GM19328 (cell line): ENCODE data around the gene LCE4A.

Experiments used
- ATAC-seq: cut with Tn5 transposase; IDR thresholded peaks from one replicate; pipeline ENCODE4 v1.9.1; 2021; ENCODE audit warnings: mild to moderate bottlenecking, moderate library complexity; ENCODE audit not compliant: unreplicated experiment

The LCE4A gene

DNA sequence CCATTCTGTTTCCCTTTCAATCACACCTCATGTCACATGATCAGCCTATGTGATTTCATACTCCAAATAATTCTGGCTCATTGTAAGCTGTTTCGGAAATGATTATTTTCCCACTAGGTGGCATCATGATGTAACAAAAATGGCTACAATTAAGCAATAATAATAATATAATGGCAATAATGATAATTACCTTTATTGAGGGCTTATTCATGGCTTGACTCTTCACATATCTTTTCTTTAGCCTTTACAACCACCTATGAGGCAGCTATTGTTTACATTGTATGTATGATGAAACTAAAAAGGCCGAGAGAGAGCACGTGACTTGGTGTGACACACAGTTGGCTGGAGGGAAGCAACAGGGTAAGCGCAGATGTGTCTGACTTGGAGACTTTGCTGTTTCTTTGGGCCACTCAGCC lies 37.3 kb downstream of the LCE4A start:
- no peak for ATAC-seq

DNA sequence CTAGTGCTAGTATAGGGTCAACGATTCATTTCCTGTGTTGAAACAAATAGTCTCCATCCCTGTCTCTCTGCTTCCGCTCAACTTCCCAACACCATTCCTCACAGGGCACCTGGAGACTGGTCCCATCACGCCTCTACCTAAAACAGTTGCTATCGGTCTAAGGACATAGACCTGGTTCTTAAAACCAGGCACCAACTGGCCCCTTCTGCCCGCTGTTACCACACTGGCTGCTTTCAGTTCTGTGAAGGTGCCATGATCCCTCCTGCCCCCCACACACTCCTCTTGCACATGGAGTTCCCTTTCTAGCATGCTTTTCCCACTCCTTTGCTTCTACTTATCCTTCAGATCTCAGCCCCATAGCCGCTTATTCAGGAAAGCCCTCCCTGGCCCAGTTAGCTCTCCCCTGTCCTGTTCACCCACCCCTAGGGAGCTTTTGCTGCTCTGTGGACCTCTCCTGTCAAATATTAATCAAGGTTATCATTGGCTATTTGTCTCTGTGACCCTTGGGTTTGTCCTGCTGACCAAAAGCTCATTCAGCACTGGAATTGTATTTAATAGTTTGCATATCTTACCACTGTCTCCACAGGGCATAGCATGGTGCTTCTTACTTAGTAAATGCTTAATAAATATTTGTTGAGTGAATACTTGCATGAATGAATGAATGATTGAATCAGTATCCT lies 37.9 kb downstream of the LCE4A start:
- no peak for ATAC-seq

DNA sequence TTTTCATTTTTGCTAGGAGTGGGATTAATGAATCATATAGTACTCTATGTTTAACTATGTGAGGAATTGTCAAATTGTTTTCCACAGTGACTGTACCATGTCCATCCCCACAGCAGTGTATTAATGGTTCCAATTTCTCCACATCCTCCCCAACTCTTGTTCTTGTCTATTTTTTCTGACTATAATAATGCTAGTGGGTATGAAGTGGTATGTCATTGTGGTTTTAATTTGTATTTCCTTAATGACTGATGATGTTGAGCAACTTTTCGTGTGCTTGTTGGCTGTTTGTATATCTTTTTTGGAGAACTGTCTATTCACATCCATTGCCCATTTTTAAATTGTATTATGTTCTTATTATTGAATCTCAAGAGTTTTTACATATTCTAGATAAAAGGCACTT lies 39.9 kb downstream of the LCE4A start:
- ATAC-seq, result no peak

DNA sequence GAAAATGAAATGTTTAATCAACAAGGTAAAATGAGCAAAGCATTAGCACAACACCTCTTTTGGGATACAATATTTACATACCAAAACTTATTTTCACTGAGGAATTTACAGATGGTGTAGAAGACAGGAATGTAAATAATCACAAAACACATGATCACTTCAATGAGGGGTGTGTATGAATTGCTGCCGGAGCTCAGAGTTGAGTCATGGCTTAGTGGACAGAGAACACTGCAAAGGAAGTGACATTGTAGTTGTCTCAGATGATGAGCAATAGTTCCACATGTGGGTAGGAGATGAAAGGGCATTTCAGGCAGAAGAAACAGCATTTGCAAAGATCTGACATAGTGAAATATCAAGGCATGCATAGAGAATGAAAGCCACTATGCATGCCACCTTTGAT lies 44.3 kb downstream of the LCE4A start:
- ATAC-seq, result no peak

DNA sequence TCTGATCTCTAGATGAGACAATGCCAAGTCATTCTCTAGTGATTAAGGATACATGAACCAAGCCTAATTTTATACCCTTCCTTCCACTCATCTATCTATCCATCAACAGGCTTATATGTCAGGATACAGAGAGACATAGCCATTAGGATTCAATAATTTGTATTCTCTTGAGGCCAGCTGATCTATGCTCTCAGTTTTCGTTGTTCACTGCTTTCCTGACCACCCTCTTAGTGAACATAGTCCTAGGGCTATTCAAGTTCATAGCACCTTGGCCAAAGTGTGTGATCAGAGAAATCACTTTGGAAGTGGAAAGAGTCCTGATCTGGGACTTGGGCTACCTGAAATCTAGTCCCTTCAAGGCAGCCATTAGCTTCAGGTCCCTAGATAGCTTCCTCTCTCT lies 45.6 kb downstream of the LCE4A start:
- ATAC-seq, result no peak

DNA sequence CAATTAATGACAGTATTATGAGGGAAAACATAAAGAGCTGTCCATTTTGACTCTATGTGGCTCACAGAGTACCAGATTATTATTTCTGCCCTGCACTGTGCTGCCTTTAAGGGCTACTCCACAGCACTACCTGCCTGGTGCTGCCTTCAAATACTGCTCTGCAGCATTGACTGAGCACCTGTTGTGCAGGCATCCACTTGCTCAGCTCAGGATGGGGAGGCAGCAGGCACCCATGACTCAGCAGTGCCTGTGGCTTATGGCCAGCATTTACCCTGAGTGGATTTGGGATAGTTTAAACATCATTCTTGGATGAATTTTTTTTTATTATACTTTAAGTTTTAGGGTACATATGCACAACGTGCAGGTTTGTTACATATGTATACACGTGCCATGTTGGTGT lies 48.9 kb downstream of the LCE4A start:
- ATAC-seq, result no peak

DNA sequence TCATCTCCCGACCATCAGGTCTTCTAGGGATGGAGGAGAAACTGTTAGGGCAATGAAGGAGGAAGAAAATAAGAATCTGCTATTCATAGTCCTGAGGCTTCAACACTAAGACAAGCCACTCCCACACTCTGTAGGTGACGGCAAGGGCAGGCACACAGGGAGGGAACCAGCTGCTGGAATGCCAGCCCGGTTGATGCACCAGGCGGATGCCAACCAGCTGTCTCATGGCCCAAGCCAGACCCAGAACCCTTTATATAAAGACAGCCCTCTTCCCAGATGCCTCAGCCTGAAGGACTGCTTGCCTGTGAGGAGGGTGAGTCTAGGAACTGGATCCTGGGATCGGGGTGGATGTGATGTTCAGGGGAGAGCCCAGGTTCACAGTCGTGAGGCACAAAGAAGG lies 49.8 kb downstream of the LCE4A start, which contains the start of gene KPRP:
Gene KPRP (plus strand): TSS at position 279 of the 400 bp plus-strand sequence. CDS start 1,564 bp downstream, outside the sequence.
- no peak for ATAC-seq

DNA sequence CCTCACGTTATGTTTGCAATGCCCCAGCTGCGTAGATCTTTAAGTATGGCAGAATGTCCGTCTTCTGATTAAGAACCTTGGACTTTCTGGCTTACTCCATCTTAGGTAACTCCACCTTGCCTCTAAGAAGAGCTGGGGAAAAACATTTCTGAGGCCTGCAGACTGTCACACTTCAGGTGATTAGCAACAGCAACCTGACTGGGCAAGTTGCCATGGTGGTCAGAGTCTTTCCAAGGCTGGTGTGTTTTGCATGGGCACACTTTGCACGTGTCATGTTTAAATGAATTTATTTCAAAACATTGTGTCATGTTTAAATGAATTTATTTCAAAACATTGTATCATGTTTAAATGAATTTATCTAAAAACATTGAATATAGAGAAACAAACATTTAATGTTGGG lies 50.7 kb downstream of the LCE4A start:
- no peak for ATAC-seq
